Left lobe of liver (tissue), 2 donors: ENCODE data around the gene C11orf58. TPM values are rescaled to one million over a fixed set of nuclear protein-coding genes. Genes with fewer than 3 reads are reported as not detected.
A peak's percentile ranks its signal among the peaks of the same experiment; 100 is the strongest.

Experiments
- ATAC-seq: fragments of 200-7000 bp; cut with Tn5 transposase; one replicate; pipeline ENCODE4 v1.9.1; 2020; ENCODE audit warnings: mild to moderate bottlenecking, moderate library complexity
- DNase-seq: peaks from one replicate; pipeline ENCODE4 v3.0.0-alpha.2; 2020; ENCODE audit warnings: low spot score
- total RNA-seq: library from RNA; stranded (reverse); gene quantifications from one replicate; pipeline ENCODE4 v1.2.1, GENCODE V29; 2021
- donor health status: DM: no; HTN: no; CAD: no; lungs with moderate emphysema.
- donor health status: DM: no; HTN: yes; CAD: no.

Gene C11orf58
- total RNA-seq, 1 donor from 2014 or later: 51.0 TPM

GRCh38 chr11:16800382-16800781 is 61.9 kb downstream of the C11orf58 start:
- DNase-seq (no peak), ATAC-seq (no peak)

- ATAC-seq: no peak
- no peak for DNase-seq
These were observed 63.0 kb downstream of the C11orf58 start for GRCh38 chr11:16801288-16801980.

GRCh38 chr11:16804104-16804947 is 65.9 kb downstream of the C11orf58 start:
- ATAC-seq: peak; percentile 84
- DNase-seq: peak; percentile 80

GRCh38 chr11:16805938-16806337 is 67.5 kb downstream of the C11orf58 start:
- no peak for DNase-seq
- ATAC-seq: peak; percentile 30

GRCh38 chr11:16806791-16807190 is 68.3 kb downstream of the C11orf58 start:
- ATAC-seq (no peak), DNase-seq (no peak)

- DNase-seq: no peak
- no peak for ATAC-seq
These were observed 68.9 kb downstream of the C11orf58 start for GRCh38 chr11:16807306-16807705.
